22Rv1 (cell line): ENCODE measurements around the gene GSTO1.

Source experiments
- ZFX ChIP-seq: fragments of 450-650 bp; IDR thresholded peaks from 2 replicates; pipeline ENCODE4 v1.6.1; 2017; ENCODE audit warnings: antibody characterized with exemption, borderline replicate concordance
- TF ChIP-seq, protein P1 (sequence below): fragments of 450-650 bp; IDR thresholded peaks from 2 replicates; pipeline ENCODE4 v1.5.1; 2017; ENCODE audit warnings: mild to moderate bottlenecking

DNA sequence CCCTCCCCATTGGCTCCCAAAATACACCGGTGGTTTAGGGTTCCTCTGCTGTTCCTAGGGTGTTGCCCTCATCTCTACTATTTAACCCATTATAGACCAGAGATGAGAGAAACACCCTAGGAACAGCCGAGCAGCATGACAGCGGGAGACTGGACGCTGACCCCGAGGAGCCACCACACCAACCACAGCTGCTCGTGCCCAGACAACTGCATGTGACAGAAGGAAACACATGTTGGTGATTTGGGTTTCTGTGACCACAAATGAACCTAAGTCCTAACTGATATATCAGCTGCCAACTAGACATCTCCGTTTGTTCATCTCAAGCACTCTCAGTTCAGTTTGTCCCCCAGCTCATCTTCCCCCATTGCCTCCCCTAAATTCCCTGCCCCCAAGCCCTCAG is 35.9 kb upstream of the GSTO1 start:
- TF ChIP-seq, protein P1, sequence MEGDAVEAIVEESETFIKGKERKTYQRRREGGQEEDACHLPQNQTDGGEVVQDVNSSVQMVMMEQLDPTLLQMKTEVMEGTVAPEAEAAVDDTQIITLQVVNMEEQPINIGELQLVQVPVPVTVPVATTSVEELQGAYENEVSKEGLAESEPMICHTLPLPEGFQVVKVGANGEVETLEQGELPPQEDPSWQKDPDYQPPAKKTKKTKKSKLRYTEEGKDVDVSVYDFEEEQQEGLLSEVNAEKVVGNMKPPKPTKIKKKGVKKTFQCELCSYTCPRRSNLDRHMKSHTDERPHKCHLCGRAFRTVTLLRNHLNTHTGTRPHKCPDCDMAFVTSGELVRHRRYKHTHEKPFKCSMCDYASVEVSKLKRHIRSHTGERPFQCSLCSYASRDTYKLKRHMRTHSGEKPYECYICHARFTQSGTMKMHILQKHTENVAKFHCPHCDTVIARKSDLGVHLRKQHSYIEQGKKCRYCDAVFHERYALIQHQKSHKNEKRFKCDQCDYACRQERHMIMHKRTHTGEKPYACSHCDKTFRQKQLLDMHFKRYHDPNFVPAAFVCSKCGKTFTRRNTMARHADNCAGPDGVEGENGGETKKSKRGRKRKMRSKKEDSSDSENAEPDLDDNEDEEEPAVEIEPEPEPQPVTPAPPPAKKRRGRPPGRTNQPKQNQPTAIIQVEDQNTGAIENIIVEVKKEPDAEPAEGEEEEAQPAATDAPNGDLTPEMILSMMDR: no peak
- TF ChIP-seq ZFX: no peak
